Measurements from ENCODE around the gene PLXNA4.

GRCh38 chr7:132292803-132293202 lies 283.5 kb downstream of the PLXNA4 start:
- TF ChIP-seq, protein P1, sequence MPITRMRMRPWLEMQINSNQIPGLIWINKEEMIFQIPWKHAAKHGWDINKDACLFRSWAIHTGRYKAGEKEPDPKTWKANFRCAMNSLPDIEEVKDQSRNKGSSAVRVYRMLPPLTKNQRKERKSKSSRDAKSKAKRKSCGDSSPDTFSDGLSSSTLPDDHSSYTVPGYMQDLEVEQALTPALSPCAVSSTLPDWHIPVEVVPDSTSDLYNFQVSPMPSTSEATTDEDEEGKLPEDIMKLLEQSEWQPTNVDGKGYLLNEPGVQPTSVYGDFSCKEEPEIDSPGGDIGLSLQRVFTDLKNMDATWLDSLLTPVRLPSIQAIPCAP (CRISPR knock-in tag; IDR thresholded peaks at IDR 0.05), result no peak
- TF ChIP-seq GRHL2 (CRISPR knock-in tag; IDR thresholded peaks at IDR 0.05; ENCODE audit: insufficient replicate concordance, severe bottlenecking), result no peak
- TF ChIP-seq, protein P2, sequence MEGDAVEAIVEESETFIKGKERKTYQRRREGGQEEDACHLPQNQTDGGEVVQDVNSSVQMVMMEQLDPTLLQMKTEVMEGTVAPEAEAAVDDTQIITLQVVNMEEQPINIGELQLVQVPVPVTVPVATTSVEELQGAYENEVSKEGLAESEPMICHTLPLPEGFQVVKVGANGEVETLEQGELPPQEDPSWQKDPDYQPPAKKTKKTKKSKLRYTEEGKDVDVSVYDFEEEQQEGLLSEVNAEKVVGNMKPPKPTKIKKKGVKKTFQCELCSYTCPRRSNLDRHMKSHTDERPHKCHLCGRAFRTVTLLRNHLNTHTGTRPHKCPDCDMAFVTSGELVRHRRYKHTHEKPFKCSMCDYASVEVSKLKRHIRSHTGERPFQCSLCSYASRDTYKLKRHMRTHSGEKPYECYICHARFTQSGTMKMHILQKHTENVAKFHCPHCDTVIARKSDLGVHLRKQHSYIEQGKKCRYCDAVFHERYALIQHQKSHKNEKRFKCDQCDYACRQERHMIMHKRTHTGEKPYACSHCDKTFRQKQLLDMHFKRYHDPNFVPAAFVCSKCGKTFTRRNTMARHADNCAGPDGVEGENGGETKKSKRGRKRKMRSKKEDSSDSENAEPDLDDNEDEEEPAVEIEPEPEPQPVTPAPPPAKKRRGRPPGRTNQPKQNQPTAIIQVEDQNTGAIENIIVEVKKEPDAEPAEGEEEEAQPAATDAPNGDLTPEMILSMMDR (IDR thresholded peaks at IDR 0.05), result no peak
- no peak for TF ChIP-seq NFYB (CRISPR knock-in tag; conservative IDR thresholded peaks at IDR 0.05; ENCODE audit: low read depth)
- TF ChIP-seq MLX (CRISPR knock-in tag; IDR thresholded peaks at IDR 0.05), result no peak
- TF ChIP-seq ZNF232 (CRISPR knock-in tag; IDR thresholded peaks at IDR 0.05), result no peak

All from WTC11 (cell line).